Neural cell (in vitro differentiated cells): Measurements from ENCODE around the gene NRSN1.

ENCODE experiments used
- CTCF ChIP-seq: fragments of 450-650 bp; IDR thresholded peaks from 2 replicates; pipeline ENCODE4 v1.5.1; 2014; ENCODE audit warnings: antibody characterized with exemption, mild to moderate bottlenecking, moderate library complexity; ENCODE audit not compliant: poor library complexity, severe bottlenecking
- EP300 ChIP-seq: fragments of 450-650 bp; conservative IDR thresholded peaks from 2 replicates; pipeline ENCODE4 v1.6.1; 2014; ENCODE audit warnings: antibody characterized with exemption, mild to moderate bottlenecking, moderate library complexity; ENCODE audit not compliant: poor library complexity, severe bottlenecking
- EZH2 ChIP-seq: fragments of 200-600, 300-800 bp; shearing (Covaris generic), sonication (generic); IDR thresholded peaks from 2 replicates; pipeline ENCODE4 v1.6.1; 2014; ENCODE audit warnings: antibody characterized with exemption, low read length, borderline replicate concordance, mild to moderate bottlenecking; ENCODE audit not compliant: insufficient read depth, poor library complexity, severe bottlenecking
- MXI1 ChIP-seq: fragments of 450-650 bp; conservative IDR thresholded peaks from 2 replicates; pipeline ENCODE4 v1.6.1; 2014; ENCODE audit warnings: antibody characterized with exemption, mild to moderate bottlenecking; ENCODE audit not compliant: poor library complexity, severe bottlenecking
- POLR2AphosphoS5 ChIP-seq: IDR thresholded peaks from 2 replicates; pipeline ENCODE4 v1.6.1; 2012
- SMC3 ChIP-seq: fragments of 450-650 bp; conservative IDR thresholded peaks from 2 replicates; pipeline ENCODE4 v1.6.1; 2014; ENCODE audit warnings: antibody characterized with exemption, mild to moderate bottlenecking, moderate library complexity; ENCODE audit not compliant: poor library complexity

GRCh38 chr6:24125980-24126379 is at the start of gene NRSN1:
- TF ChIP-seq POLR2AphosphoS5 = peak; percentile 73
- no peak for TF ChIP-seq MXI1
- TF ChIP-seq CTCF = no peak
- TF ChIP-seq SMC3 = peak; percentile 52
- no peak for TF ChIP-seq EP300
- TF ChIP-seq EZH2 = no peak
